T-helper 1 cell (primary cell): Measurements from ENCODE around the gene FBXL20.
A peak's percentile ranks its signal among the peaks of the same experiment; 100 is the strongest.
"Not testable (repeated sequence)": the region's sequence is repeated elsewhere in the genome, so short reads cannot be mapped to it uniquely, and the experiment has no call there.

ENCODE experiments used
- DNase-seq, 5 donors: peaks; one replicate each; pipeline ENCODE4 v3.0.0-alpha.2; 2012 to 2020

The FBXL20 gene

GRCh38 chr17:39327109-39327508 is 74.3 kb downstream of the FBXL20 start:
- DNase-seq = no peak

- no peak for DNase-seq
These were observed 75.7 kb downstream of the FBXL20 start for GRCh38 chr17:39325528-39326240.

- no peak for DNase-seq
These were observed 82.8 kb downstream of the FBXL20 start for GRCh38 chr17:39318636-39319035.

GRCh38 chr17:39306509-39307212 is 94.8 kb downstream of the FBXL20 start:
- DNase-seq = no peak

GRCh38 chr17:39305978-39306377 is 95.4 kb downstream of the FBXL20 start:
- no peak for DNase-seq

- DNase-seq = no peak
These were observed 97.2 kb downstream of the FBXL20 start for GRCh38 chr17:39304188-39304587.

GRCh38 chr17:39294060-39294459 is 107.4 kb downstream of the FBXL20 start:
- no peak for DNase-seq

- DNase-seq = not testable (repeated sequence)
These were observed 108.9 kb downstream of the FBXL20 start for GRCh38 chr17:39292546-39292945.

- not testable (repeated sequence) for DNase-seq
These were observed 114.9 kb downstream of the FBXL20 start for GRCh38 chr17:39286513-39286912.

- DNase-seq = no peak
These were observed 116.7 kb downstream of the FBXL20 start for GRCh38 chr17:39284685-39285084.

- DNase-seq = no peak
These were observed 117.5 kb downstream of the FBXL20 start for GRCh38 chr17:39283896-39284295.

- no peak for DNase-seq
These were observed 118.3 kb downstream of the FBXL20 start for GRCh38 chr17:39283098-39283497.

GRCh38 chr17:39281806-39282205 is 119.6 kb downstream of the FBXL20 start:
- DNase-seq = no peak

- DNase-seq = not testable (repeated sequence)
These were observed 123.2 kb downstream of the FBXL20 start for GRCh38 chr17:39278246-39278645.

- no peak for DNase-seq
These were observed 124.3 kb downstream of the FBXL20 start for GRCh38 chr17:39277110-39277509.

- no peak for DNase-seq
These were observed 125.3 kb downstream of the FBXL20 start for GRCh38 chr17:39276113-39276512.

GRCh38 chr17:39271546-39271945 is 129.9 kb downstream of the FBXL20 start:
- DNase-seq = no peak

GRCh38 chr17:39270923-39271322 is 130.5 kb downstream of the FBXL20 start:
- no peak for DNase-seq

- DNase-seq = no peak
These were observed 137.3 kb downstream of the FBXL20 start for GRCh38 chr17:39264119-39264518.

- DNase-seq = peak in 1 of 5 donors; percentile 13
These were observed 140.1 kb downstream of the FBXL20 start for GRCh38 chr17:39261286-39261685.

- DNase-seq = no peak
These were observed 148.5 kb downstream of the FBXL20 start for GRCh38 chr17:39252788-39253460.

GRCh38 chr17:39251997-39252396 is 149.4 kb downstream of the FBXL20 start:
- no peak for DNase-seq

- DNase-seq = not testable (repeated sequence)
These were observed 151.3 kb downstream of the FBXL20 start for GRCh38 chr17:39250076-39250475.

GRCh38 chr17:39246274-39246673 is 155.2 kb downstream of the FBXL20 start:
- no peak for DNase-seq
